ENCODE measurements around the gene NLGN1. TPM values are rescaled to one million over a fixed set of nuclear protein-coding genes. Genes with fewer than 3 reads are reported as not detected.

The NLGN1 gene
- total RNA-seq, 1 experiment from 2014 or later: 0.85 TPM

DNA sequence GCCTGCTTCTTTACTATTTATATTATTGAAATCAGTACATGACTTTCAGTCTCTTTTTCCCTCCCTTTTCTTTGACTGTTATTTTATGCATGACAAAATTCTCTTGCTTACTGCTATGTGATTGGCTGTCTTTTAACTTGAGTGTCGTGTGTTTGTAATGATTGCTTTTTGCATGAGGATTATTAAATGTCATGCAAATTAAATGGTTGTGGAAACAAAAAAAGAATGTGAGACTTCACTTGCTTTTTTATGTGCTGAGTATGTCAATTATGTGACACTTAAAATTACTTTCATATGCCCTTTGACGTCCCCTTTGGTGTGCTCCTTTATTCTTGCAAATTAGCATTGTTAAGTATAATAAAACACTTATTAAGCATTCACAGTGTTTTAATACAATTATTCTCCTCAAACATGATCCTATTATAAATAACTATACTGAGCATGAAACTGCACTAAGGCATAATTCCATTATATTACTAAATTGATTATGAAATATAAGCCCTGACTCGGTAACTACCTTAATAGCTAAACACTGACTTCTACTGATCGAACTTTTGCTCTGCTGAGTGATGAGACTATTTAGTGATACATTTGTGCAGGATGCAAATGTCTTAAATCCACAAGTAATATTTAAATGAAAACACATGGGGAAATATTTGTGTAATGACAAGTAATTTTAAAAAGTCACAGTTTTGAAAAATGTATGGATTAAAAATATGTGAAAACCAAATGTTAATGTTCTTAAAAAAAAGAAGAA is 401.7 kb downstream of the NLGN1 start:
- intact Hi-C loops (cut with micrococcal nuclease; ENCODE audit: unreplicated experiment): no loop called here
- POLR2A ChIA-PET: no interaction called here
- no peaks in the 10 kb centered on the region for H3K27me3 ChIP-seq (ENCODE audit: control insufficient read depth, insufficient read depth, low read length)
- H3K9me3 ChIP-seq (ENCODE audit: control insufficient read depth, insufficient read depth, low read depth, low read length): no peaks in the 10 kb centered on the region
- DNase-seq (ENCODE audit: low read depth, low spot score) (no peak), ATAC-seq (no peak)
- H3K36me3 ChIP-seq (ENCODE audit: control insufficient read depth, insufficient read depth, low read length): no peaks in the 10 kb centered on the region
- CTCF ChIA-PET: no interaction called here
- no peak overlapping the region for H3K27ac ChIP-seq (ENCODE audit: low read length)
- no peak overlapping the region for H3K4me3 ChIP-seq (ENCODE audit: low read depth in 2 of 2, low read length in 2 of 2)
- TF ChIP-seq, protein P1, sequence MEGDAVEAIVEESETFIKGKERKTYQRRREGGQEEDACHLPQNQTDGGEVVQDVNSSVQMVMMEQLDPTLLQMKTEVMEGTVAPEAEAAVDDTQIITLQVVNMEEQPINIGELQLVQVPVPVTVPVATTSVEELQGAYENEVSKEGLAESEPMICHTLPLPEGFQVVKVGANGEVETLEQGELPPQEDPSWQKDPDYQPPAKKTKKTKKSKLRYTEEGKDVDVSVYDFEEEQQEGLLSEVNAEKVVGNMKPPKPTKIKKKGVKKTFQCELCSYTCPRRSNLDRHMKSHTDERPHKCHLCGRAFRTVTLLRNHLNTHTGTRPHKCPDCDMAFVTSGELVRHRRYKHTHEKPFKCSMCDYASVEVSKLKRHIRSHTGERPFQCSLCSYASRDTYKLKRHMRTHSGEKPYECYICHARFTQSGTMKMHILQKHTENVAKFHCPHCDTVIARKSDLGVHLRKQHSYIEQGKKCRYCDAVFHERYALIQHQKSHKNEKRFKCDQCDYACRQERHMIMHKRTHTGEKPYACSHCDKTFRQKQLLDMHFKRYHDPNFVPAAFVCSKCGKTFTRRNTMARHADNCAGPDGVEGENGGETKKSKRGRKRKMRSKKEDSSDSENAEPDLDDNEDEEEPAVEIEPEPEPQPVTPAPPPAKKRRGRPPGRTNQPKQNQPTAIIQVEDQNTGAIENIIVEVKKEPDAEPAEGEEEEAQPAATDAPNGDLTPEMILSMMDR (IDR thresholded peaks at IDR 0.05): no peak
- no peak for TF ChIP-seq SIN3A (IDR thresholded peaks at IDR 0.05; ENCODE audit: borderline replicate concordance, insufficient read depth, low read depth, low read length)
- TF ChIP-seq, protein P2, sequence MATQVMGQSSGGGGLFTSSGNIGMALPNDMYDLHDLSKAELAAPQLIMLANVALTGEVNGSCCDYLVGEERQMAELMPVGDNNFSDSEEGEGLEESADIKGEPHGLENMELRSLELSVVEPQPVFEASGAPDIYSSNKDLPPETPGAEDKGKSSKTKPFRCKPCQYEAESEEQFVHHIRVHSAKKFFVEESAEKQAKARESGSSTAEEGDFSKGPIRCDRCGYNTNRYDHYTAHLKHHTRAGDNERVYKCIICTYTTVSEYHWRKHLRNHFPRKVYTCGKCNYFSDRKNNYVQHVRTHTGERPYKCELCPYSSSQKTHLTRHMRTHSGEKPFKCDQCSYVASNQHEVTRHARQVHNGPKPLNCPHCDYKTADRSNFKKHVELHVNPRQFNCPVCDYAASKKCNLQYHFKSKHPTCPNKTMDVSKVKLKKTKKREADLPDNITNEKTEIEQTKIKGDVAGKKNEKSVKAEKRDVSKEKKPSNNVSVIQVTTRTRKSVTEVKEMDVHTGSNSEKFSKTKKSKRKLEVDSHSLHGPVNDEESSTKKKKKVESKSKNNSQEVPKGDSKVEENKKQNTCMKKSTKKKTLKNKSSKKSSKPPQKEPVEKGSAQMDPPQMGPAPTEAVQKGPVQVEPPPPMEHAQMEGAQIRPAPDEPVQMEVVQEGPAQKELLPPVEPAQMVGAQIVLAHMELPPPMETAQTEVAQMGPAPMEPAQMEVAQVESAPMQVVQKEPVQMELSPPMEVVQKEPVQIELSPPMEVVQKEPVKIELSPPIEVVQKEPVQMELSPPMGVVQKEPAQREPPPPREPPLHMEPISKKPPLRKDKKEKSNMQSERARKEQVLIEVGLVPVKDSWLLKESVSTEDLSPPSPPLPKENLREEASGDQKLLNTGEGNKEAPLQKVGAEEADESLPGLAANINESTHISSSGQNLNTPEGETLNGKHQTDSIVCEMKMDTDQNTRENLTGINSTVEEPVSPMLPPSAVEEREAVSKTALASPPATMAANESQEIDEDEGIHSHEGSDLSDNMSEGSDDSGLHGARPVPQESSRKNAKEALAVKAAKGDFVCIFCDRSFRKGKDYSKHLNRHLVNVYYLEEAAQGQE (IDR thresholded peaks at IDR 0.05; ENCODE audit: insufficient read depth in 1 of 2, low read depth in 2 of 2, low read length in 1 of 2): no peak
- H3K4me1 ChIP-seq (ENCODE audit: control insufficient read depth, insufficient read depth, low read length): no peaks in the 10 kb centered on the region
- in situ Hi-C loops (cut with HindIII; ENCODE audit: low pct_unique_long_range_greater_than_20kb, low sequenced_read_pairs): no loop called here
- no TSS peak for BruUV-seq (replicated peaks)

DNA sequence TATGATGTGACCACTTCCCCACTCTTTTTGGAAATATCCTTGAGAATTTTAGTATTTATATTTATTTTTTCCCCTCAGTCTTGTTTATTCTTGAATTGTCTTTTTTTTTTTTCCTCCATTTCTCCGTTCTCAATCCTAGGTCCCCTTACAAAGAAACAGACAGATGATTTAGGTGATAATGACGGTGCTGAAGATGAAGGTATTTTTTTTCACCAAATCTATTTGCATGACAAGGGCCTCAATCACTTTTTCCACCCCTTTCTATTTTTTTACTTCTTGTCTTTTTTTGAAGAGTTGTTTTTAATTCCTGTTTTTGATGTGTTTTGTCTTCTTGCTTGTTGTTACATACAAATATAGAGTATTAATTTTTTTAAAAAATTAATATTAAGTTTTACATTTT is 402.6 kb downstream of the NLGN1 start:
- H3K9me3 ChIP-seq (ENCODE audit: control insufficient read depth, insufficient read depth, low read depth, low read length): no peaks in the 10 kb centered on the region
- POLR2A ChIA-PET: no interaction called here
- H3K36me3 ChIP-seq (ENCODE audit: control insufficient read depth, insufficient read depth, low read length): no peaks in the 10 kb centered on the region
- BruUV-seq (replicated peaks): no TSS peak
- intact Hi-C loops (cut with micrococcal nuclease; ENCODE audit: unreplicated experiment) (no loop called here), in situ Hi-C loops (cut with HindIII; ENCODE audit: low pct_unique_long_range_greater_than_20kb, low sequenced_read_pairs) (no loop called here)
- no peak for ATAC-seq
- TF ChIP-seq TCF7L2 (IDR thresholded peaks at IDR 0.05; ENCODE audit: low read depth, low read length): no peak
- TF ChIP-seq POLR2AphosphoS5 (IDR thresholded peaks at IDR 0.05; ENCODE audit: low read depth, low read length): no peak
- TF ChIP-seq, protein P1 (IDR thresholded peaks at IDR 0.05): no peak
- TF ChIP-seq, protein P2 (IDR thresholded peaks at IDR 0.05; ENCODE audit: insufficient read depth in 1 of 2, low read depth in 2 of 2, low read length in 1 of 2): no peak
- no peak for TF ChIP-seq SIN3A (IDR thresholded peaks at IDR 0.05; ENCODE audit: borderline replicate concordance, insufficient read depth, low read depth, low read length)
- H3K4me1 ChIP-seq (ENCODE audit: control insufficient read depth, insufficient read depth, low read length): no peaks in the 10 kb centered on the region
- H3K4me3 ChIP-seq (ENCODE audit: low read depth in 2 of 2, low read length in 2 of 2): no peak overlapping the region
- CTCF ChIA-PET: no interaction called here
- DNase-seq (ENCODE audit: low read depth, low spot score): no peak
- H3K27me3 ChIP-seq (ENCODE audit: control insufficient read depth, insufficient read depth, low read length): no peaks in the 10 kb centered on the region
- H3K27ac ChIP-seq (ENCODE audit: low read length): no peak overlapping the region

Measured in Panc1 (cell line).